ENCODE results near the gene SYK.

Gene SYK

GRCh38 chr9:90906316-90907055, 104.9 kb downstream of the SYK start:
- ChIA-PET CTCF (interaction anchor here (0.6 to 1.7 kb wide), 5 partner anchors 8 to 1357 kb away, joined by 3 to 9 read pairs (median 3); no protein-coding TSS in a partner anchor), POLR2A (no interaction called here)
- H3K4me1 ChIP-seq (ENCODE audit: control insufficient read depth, insufficient read depth, low read length), result no peaks in the 10 kb centered on the region
- no peaks in the 10 kb centered on the region for H3K36me3 ChIP-seq (ENCODE audit: control insufficient read depth in 2 of 2, insufficient read depth in 1 of 2, low read length in 2 of 2)
- TF ChIP-seq GLIS2 (tag by site-specific recombination; IDR thresholded peaks at IDR 0.05), result no peak
- TF ChIP-seq ZFP3 (tag by site-specific recombination; IDR thresholded peaks at IDR 0.05; ENCODE audit: low read depth), result no peak
- no peak for TF ChIP-seq ZFP37 (tag by site-specific recombination; IDR thresholded peaks at IDR 0.05)
- no peak for TF ChIP-seq SP7 (tag by site-specific recombination; IDR thresholded peaks at IDR 0.05)
- no peak for TF ChIP-seq INSM2 (tag by site-specific recombination; IDR thresholded peaks at IDR 0.05)
- TF ChIP-seq ZBTB20 (tag by site-specific recombination; IDR thresholded peaks at IDR 0.05), result no peak
- no peak for TF ChIP-seq ZNF629 (tag by site-specific recombination; IDR thresholded peaks at IDR 0.05)
- TF ChIP-seq ZBTB10 (tag by site-specific recombination; IDR thresholded peaks at IDR 0.05), result no peak
- no peak for TF ChIP-seq ZSCAN30 (tag by site-specific recombination; IDR thresholded peaks at IDR 0.05)
- TF ChIP-seq ZNF510 (tag by site-specific recombination; IDR thresholded peaks at IDR 0.05; ENCODE audit: insufficient replicate concordance), result no peak
- TF ChIP-seq ZNF341 (tag by site-specific recombination; IDR thresholded peaks at IDR 0.05; ENCODE audit: low read depth), result no peak
- TF ChIP-seq ZNF274 (IDR thresholded peaks at IDR 0.05; ENCODE audit: low read length), result no peak
- TF ChIP-seq ZNF274 (tag by site-specific recombination; IDR thresholded peaks at IDR 0.05; ENCODE audit: borderline replicate concordance), result no peak
- TF ChIP-seq ZNF621 (tag by site-specific recombination; IDR thresholded peaks at IDR 0.05), result no peak
- no peak for TF ChIP-seq ZNF433 (tag by site-specific recombination; IDR thresholded peaks at IDR 0.05; ENCODE audit: low read depth)
- TF ChIP-seq ZNF155 (tag by site-specific recombination; IDR thresholded peaks at IDR 0.05), result no peak
- TF ChIP-seq ZNF239 (tag by site-specific recombination; IDR thresholded peaks at IDR 0.05), result no peak
- TF ChIP-seq ZNF175 (tag by site-specific recombination; IDR thresholded peaks at IDR 0.05), result no peak
- TF ChIP-seq AEBP2 (tag by site-specific recombination; IDR thresholded peaks at IDR 0.05; ENCODE audit: borderline replicate concordance), result no peak
- TF ChIP-seq KLF9 (tag by site-specific recombination; IDR thresholded peaks at IDR 0.05; ENCODE audit: low read depth), result no peak
- no peak overlapping the region for H3K27ac ChIP-seq (ENCODE audit: extremely low read depth, low read depth, low read length)
- no peaks in the 10 kb centered on the region for H3K9me3 ChIP-seq (ENCODE audit: control insufficient read depth, insufficient read depth, low read depth, low read length)
- H3K4me3 ChIP-seq (ENCODE audit: low read depth, low read length), result no peak overlapping the region

GRCh38 chr9:90907056-90907445, 105.4 kb downstream of the SYK start:
- Histone ChIP-seq H3K9me3 (ENCODE audit: control insufficient read depth, insufficient read depth, low read depth, low read length) (no peaks in the 10 kb centered on the region), H3K4me1 (ENCODE audit: control insufficient read depth, insufficient read depth, low read length) (no peaks in the 10 kb centered on the region), H3K4me3 (ENCODE audit: low read depth, low read length) (no peak overlapping the region), H3K36me3 (ENCODE audit: control insufficient read depth in 2 of 2, insufficient read depth in 1 of 2, low read length in 2 of 2) (no peaks in the 10 kb centered on the region), H3K27ac (ENCODE audit: extremely low read depth, low read depth, low read length) (no peak overlapping the region)
- CTCF ChIA-PET, result interaction anchor here (0.7 to 1.4 kb wide), 2 partner anchors 8 to 171 kb away, joined by 3 to 9 read pairs; no protein-coding TSS in a partner anchor
- POLR2A ChIA-PET, result no interaction called here
- TF ChIP-seq ZBTB48 (tag by site-specific recombination; IDR thresholded peaks at IDR 0.05), result no peak
- TF ChIP-seq ZNF211 (tag by site-specific recombination; IDR thresholded peaks at IDR 0.05; ENCODE audit: low read depth), result no peak
- TF ChIP-seq ZNF426 (tag by site-specific recombination; IDR thresholded peaks at IDR 0.05), result no peak
- no peak for TF ChIP-seq ZBTB21 (tag by site-specific recombination; IDR thresholded peaks at IDR 0.05)
- no peak for TF ChIP-seq ZNF26 (tag by site-specific recombination; IDR thresholded peaks at IDR 0.05)
- TF ChIP-seq ZNF558 (tag by site-specific recombination; IDR thresholded peaks at IDR 0.05), result no peak
- no peak for TF ChIP-seq YY2 (tag by site-specific recombination; IDR thresholded peaks at IDR 0.05)

All from HEK293 (cell line).